WTC11 (cell line): ENCODE results near the gene ROCK1. TPM values are rescaled to one million over a fixed set of nuclear protein-coding genes. Genes with fewer than 3 reads are reported as not detected.

Experiments used
- ATAC-seq: fragments of 200-7000 bp; cut with Tn5 transposase; 2 replicates; pipeline ENCODE4 v1.10.0; 2021; ENCODE audit warnings: mild to moderate bottlenecking, moderate library complexity
- CTCF ChIA-PET: fragments of 300-600 bp; sonication (Branson Sonifier 250); formaldehyde crosslinking; loops from one replicate; lab custom pipeline; 2021; ENCODE audit warnings: antibody characterized with exemption; lab: Charles Lee
- POLR2A ChIA-PET: fragments of 350-600 bp; sonication (Branson Sonifier 250); formaldehyde crosslinking; loops from one replicate; lab custom pipeline; 2021; ENCODE audit warnings: antibody characterized with exemption; lab: Charles Lee
- DNase-seq: peaks from one replicate; pipeline ENCODE4 v3.0.0; 2021; ENCODE audit warnings: low spot score
- H3K27ac Mint-ChIP-seq: 2 replicates; pipeline ENCODE4 v1.8.0; 2021; ENCODE audit warnings: mixed read lengths
- H3K27me3 Mint-ChIP-seq: 2 replicates; pipeline ENCODE4 v1.8.0; 2021; ENCODE audit warnings: low read depth, mild to moderate bottlenecking, moderate library complexity, mixed read lengths
- H3K36me3 Mint-ChIP-seq: 2 replicates; pipeline ENCODE4 v1.8.0; 2021; ENCODE audit warnings: mixed read lengths
- H3K4me1 Mint-ChIP-seq: 2 replicates; pipeline ENCODE4 v1.8.0; 2022; ENCODE audit warnings: mixed read lengths
- H3K4me3 Mint-ChIP-seq: 2 replicates; pipeline ENCODE4 v1.8.0; 2021; ENCODE audit warnings: mild to moderate bottlenecking, moderate library complexity, mixed read lengths
- H3K9me3 Mint-ChIP-seq: 2 replicates; pipeline ENCODE4 v1.8.0; 2021; ENCODE audit warnings: mixed read lengths
- CREM ChIP-seq: sonication (generic); formaldehyde crosslinking; IDR thresholded peaks from 2 replicates; pipeline ENCODE4 v1.8.1; 2022; ENCODE audit warnings: mild to moderate bottlenecking, missing genetic modification reagents, moderate library complexity
- ESRRA ChIP-seq: sonication (generic); formaldehyde crosslinking; IDR thresholded peaks from 2 replicates; pipeline ENCODE4 v1.8.1; 2022; ENCODE audit warnings: mild to moderate bottlenecking, missing genetic modification reagents, borderline replicate concordance
- FOXP1 ChIP-seq: sonication (generic); formaldehyde crosslinking; IDR thresholded peaks from 2 replicates; pipeline ENCODE4 v1.8.0; 2022; ENCODE audit warnings: missing genetic modification reagents, mild to moderate bottlenecking, moderate library complexity, borderline replicate concordance
- GRHL2 ChIP-seq: fragments of 250-450 bp; sonication (Bioruptor Pico); IDR thresholded peaks from 2 replicates; pipeline ENCODE4 v1.8.0; 2022; ENCODE audit warnings: mild to moderate bottlenecking, moderate library complexity; ENCODE audit not compliant: insufficient replicate concordance, severe bottlenecking
- NR1H2 ChIP-seq: sonication (generic); formaldehyde crosslinking; IDR thresholded peaks from 2 replicates; pipeline ENCODE4 v1.9.0; 2021; ENCODE audit warnings: mild to moderate bottlenecking, moderate library complexity, missing genetic modification reagents
- SMAD4 ChIP-seq: sonication (generic); formaldehyde crosslinking; IDR thresholded peaks from 2 replicates; pipeline ENCODE4 v1.8.0; 2022; ENCODE audit warnings: mild to moderate bottlenecking, missing genetic modification reagents
- SOX15 ChIP-seq: fragments of 250-450 bp; sonication (Bioruptor Pico); IDR thresholded peaks from 2 replicates; pipeline ENCODE4 v1.9.0; 2021; ENCODE audit warnings: mild to moderate bottlenecking
- TEAD4 ChIP-seq: sonication (generic); formaldehyde crosslinking; IDR thresholded peaks from 2 replicates; pipeline ENCODE4 v1.8.0; 2022; ENCODE audit warnings: mild to moderate bottlenecking, missing genetic modification reagents
- ZBTB21 ChIP-seq: sonication (generic); formaldehyde crosslinking; IDR thresholded peaks from 2 replicates; pipeline ENCODE4 v1.8.1; 2023; ENCODE audit warnings: mild to moderate bottlenecking, missing genetic modification reagents, borderline replicate concordance
- ZNF138 ChIP-seq: sonication (generic); formaldehyde crosslinking; conservative IDR thresholded peaks from 2 replicates; pipeline ENCODE4 v1.8.1; 2022; ENCODE audit warnings: mild to moderate bottlenecking, moderate library complexity, missing genetic modification reagents
- ZNF232 ChIP-seq: sonication (generic); formaldehyde crosslinking; IDR thresholded peaks from 2 replicates; pipeline ENCODE4 v1.8.0; 2022; ENCODE audit warnings: mild to moderate bottlenecking, missing genetic modification reagents
- ZNF416 ChIP-seq: fragments of 250-450 bp; sonication (Bioruptor Pico); IDR thresholded peaks from 2 replicates; pipeline ENCODE4 v1.9.0; 2021; ENCODE audit warnings: mild to moderate bottlenecking, inconsistent platforms
- ZNF423 ChIP-seq: fragments of 250-450 bp; sonication (Bioruptor Pico); IDR thresholded peaks from 2 replicates; pipeline ENCODE4 v2.1.2; 2022; ENCODE audit warnings: mild to moderate bottlenecking, moderate library complexity
- total RNA-seq: library from RNA; stranded (reverse); gene quantifications from 3 replicates; pipeline ENCODE4 v1.2.3, GENCODE V29; 2021
- TF ChIP-seq, protein P1 (sequence below): fragments of 250-450 bp; sonication (Bioruptor Pico); IDR thresholded peaks from 2 replicates; pipeline ENCODE4 v1.9.0; 2021; ENCODE audit warnings: mild to moderate bottlenecking
- TF ChIP-seq, protein P2 (sequence below): sonication (generic); formaldehyde crosslinking; IDR thresholded peaks from 2 replicates; pipeline ENCODE4 v1.8.0; 2022; ENCODE audit warnings: mild to moderate bottlenecking, missing genetic modification reagents
- TF ChIP-seq, protein P3 (sequence below): sonication (generic); formaldehyde crosslinking; IDR thresholded peaks from 2 replicates; pipeline ENCODE4 v1.8.1; 2022; ENCODE audit warnings: missing genetic modification reagents, borderline replicate concordance
- TF ChIP-seq, protein P4 (sequence below): sonication (generic); formaldehyde crosslinking; IDR thresholded peaks from 2 replicates; pipeline ENCODE4 v1.8.1; 2023; ENCODE audit warnings: mild to moderate bottlenecking, missing genetic modification reagents, moderate library complexity
- TF ChIP-seq, protein P5 (sequence below): sonication (generic); formaldehyde crosslinking; IDR thresholded peaks from 2 replicates; pipeline ENCODE4 v1.8.1; 2023; ENCODE audit warnings: mild to moderate bottlenecking, missing genetic modification reagents, moderate library complexity
- TF ChIP-seq, protein P6 (sequence below): sonication (generic); formaldehyde crosslinking; conservative IDR thresholded peaks from 2 replicates; pipeline ENCODE4 v1.8.1; 2023; ENCODE audit warnings: mild to moderate bottlenecking, low read depth, missing genetic modification reagents, moderate library complexity
- TF ChIP-seq, protein P7 (sequence below): sonication (generic); formaldehyde crosslinking; IDR thresholded peaks from 2 replicates; pipeline ENCODE4 v1.8.0; 2023; ENCODE audit warnings: mild to moderate bottlenecking, missing genetic modification reagents
- TF ChIP-seq, protein P8 (sequence below): sonication (generic); formaldehyde crosslinking; IDR thresholded peaks from 2 replicates; pipeline ENCODE4 v1.8.1; 2023; ENCODE audit warnings: mild to moderate bottlenecking, moderate library complexity, missing genetic modification reagents

ROCK1 gene
- total RNA-seq, 1 experiment from 2014 or later, result 42.2 TPM

DNA sequence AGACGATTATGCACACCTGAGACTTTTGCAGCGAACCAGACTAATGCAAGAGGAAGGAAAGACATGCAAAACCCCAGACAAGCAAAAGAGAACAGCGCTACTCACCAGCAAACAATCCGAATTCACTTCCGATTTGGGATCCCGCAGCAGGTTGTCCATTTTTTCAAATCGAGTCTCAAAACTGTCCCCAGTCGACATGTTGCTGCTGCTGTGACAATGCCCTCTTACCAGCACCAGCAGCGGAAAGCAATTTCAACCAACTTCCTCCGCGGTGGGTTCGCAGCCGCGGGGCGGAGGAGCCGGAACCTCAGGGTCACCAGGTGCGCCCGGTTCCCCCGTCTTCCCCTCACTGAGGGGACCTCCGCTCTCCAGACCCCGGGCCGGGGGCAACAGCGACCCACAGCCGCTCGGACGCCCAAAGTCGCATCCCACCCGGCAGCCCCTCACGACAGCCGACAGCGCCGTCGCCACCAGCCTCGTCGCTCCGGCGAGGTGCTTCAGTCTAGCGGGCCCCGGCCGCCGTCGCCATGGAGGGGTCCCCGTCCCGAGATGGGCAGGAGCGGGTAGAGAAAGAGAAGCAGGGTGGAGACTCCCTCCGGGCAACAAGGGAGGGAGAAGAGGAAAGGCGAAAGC is 784 bp downstream of the ROCK1 start:
- CTCF ChIA-PET, result no interaction called here
- no peak overlapping the region for H3K4me3 Mint-ChIP-seq
- peak; percentile 0; the same call in 1 of the 2 replicates for ATAC-seq
- TF ChIP-seq NR1H2 (CRISPR knock-in tag) (no peak), ZNF232 (CRISPR knock-in tag) (no peak), ZNF416 (CRISPR knock-in tag) (no peak), ZNF138 (CRISPR knock-in tag) (no peak), ESRRA (CRISPR knock-in tag) (no peak), ZNF423 (no peak), SOX15 (CRISPR knock-in tag) (no peak), CREM (CRISPR knock-in tag) (no peak), ZBTB21 (CRISPR knock-in tag) (no peak), TEAD4 (CRISPR knock-in tag) (no peak), FOXP1 (CRISPR knock-in tag) (no peak), GRHL2 (CRISPR knock-in tag) (no peak), SMAD4 (CRISPR knock-in tag) (no peak)
- TF ChIP-seq, protein P1, sequence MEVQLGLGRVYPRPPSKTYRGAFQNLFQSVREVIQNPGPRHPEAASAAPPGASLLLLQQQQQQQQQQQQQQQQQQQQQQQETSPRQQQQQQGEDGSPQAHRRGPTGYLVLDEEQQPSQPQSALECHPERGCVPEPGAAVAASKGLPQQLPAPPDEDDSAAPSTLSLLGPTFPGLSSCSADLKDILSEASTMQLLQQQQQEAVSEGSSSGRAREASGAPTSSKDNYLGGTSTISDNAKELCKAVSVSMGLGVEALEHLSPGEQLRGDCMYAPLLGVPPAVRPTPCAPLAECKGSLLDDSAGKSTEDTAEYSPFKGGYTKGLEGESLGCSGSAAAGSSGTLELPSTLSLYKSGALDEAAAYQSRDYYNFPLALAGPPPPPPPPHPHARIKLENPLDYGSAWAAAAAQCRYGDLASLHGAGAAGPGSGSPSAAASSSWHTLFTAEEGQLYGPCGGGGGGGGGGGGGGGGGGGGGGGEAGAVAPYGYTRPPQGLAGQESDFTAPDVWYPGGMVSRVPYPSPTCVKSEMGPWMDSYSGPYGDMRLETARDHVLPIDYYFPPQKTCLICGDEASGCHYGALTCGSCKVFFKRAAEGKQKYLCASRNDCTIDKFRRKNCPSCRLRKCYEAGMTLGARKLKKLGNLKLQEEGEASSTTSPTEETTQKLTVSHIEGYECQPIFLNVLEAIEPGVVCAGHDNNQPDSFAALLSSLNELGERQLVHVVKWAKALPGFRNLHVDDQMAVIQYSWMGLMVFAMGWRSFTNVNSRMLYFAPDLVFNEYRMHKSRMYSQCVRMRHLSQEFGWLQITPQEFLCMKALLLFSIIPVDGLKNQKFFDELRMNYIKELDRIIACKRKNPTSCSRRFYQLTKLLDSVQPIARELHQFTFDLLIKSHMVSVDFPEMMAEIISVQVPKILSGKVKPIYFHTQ (CRISPR knock-in tag), result no peak
- TF ChIP-seq, protein P2, sequence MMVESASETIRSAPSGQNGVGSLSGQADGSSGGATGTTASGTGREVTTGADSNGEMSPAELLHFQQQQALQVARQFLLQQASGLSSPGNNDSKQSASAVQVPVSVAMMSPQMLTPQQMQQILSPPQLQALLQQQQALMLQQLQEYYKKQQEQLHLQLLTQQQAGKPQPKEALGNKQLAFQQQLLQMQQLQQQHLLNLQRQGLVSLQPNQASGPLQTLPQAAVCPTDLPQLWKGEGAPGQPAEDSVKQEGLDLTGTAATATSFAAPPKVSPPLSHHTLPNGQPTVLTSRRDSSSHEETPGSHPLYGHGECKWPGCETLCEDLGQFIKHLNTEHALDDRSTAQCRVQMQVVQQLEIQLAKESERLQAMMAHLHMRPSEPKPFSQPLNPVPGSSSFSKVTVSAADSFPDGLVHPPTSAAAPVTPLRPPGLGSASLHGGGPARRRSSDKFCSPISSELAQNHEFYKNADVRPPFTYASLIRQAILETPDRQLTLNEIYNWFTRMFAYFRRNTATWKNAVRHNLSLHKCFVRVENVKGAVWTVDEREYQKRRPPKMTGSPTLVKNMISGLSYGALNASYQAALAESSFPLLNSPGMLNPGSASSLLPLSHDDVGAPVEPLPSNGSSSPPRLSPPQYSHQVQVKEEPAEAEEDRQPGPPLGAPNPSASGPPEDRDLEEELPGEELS (CRISPR knock-in tag), result peak; percentile 9; the same call in 1 of the 2 replicates
- TF ChIP-seq, protein P3, sequence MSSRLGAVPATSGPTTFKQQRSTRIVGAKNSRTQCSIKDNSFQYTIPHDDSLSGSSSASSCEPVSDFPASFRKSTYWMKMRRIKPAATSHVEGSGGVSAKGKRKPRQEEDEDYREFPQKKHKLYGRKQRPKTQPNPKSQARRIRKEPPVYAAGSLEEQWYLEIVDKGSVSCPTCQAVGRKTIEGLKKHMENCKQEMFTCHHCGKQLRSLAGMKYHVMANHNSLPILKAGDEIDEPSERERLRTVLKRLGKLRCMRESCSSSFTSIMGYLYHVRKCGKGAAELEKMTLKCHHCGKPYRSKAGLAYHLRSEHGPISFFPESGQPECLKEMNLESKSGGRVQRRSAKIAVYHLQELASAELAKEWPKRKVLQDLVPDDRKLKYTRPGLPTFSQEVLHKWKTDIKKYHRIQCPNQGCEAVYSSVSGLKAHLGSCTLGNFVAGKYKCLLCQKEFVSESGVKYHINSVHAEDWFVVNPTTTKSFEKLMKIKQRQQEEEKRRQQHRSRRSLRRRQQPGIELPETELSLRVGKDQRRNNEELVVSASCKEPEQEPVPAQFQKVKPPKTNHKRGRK (CRISPR knock-in tag), result no peak
- TF ChIP-seq, protein P4, sequence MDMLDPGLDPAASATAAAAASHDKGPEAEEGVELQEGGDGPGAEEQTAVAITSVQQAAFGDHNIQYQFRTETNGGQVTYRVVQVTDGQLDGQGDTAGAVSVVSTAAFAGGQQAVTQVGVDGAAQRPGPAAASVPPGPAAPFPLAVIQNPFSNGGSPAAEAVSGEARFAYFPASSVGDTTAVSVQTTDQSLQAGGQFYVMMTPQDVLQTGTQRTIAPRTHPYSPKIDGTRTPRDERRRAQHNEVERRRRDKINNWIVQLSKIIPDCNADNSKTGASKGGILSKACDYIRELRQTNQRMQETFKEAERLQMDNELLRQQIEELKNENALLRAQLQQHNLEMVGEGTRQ (CRISPR knock-in tag), result no peak
- TF ChIP-seq, protein P5, sequence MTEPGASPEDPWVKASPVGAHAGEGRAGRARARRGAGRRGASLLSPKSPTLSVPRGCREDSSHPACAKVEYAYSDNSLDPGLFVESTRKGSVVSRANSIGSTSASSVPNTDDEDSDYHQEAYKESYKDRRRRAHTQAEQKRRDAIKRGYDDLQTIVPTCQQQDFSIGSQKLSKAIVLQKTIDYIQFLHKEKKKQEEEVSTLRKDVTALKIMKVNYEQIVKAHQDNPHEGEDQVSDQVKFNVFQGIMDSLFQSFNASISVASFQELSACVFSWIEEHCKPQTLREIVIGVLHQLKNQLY (CRISPR knock-in tag), result no peak
- TF ChIP-seq, protein P6, sequence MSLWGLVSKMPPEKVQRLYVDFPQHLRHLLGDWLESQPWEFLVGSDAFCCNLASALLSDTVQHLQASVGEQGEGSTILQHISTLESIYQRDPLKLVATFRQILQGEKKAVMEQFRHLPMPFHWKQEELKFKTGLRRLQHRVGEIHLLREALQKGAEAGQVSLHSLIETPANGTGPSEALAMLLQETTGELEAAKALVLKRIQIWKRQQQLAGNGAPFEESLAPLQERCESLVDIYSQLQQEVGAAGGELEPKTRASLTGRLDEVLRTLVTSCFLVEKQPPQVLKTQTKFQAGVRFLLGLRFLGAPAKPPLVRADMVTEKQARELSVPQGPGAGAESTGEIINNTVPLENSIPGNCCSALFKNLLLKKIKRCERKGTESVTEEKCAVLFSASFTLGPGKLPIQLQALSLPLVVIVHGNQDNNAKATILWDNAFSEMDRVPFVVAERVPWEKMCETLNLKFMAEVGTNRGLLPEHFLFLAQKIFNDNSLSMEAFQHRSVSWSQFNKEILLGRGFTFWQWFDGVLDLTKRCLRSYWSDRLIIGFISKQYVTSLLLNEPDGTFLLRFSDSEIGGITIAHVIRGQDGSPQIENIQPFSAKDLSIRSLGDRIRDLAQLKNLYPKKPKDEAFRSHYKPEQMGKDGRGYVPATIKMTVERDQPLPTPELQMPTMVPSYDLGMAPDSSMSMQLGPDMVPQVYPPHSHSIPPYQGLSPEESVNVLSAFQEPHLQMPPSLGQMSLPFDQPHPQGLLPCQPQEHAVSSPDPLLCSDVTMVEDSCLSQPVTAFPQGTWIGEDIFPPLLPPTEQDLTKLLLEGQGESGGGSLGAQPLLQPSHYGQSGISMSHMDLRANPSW (CRISPR knock-in tag), result no peak
- TF ChIP-seq, protein P7, sequence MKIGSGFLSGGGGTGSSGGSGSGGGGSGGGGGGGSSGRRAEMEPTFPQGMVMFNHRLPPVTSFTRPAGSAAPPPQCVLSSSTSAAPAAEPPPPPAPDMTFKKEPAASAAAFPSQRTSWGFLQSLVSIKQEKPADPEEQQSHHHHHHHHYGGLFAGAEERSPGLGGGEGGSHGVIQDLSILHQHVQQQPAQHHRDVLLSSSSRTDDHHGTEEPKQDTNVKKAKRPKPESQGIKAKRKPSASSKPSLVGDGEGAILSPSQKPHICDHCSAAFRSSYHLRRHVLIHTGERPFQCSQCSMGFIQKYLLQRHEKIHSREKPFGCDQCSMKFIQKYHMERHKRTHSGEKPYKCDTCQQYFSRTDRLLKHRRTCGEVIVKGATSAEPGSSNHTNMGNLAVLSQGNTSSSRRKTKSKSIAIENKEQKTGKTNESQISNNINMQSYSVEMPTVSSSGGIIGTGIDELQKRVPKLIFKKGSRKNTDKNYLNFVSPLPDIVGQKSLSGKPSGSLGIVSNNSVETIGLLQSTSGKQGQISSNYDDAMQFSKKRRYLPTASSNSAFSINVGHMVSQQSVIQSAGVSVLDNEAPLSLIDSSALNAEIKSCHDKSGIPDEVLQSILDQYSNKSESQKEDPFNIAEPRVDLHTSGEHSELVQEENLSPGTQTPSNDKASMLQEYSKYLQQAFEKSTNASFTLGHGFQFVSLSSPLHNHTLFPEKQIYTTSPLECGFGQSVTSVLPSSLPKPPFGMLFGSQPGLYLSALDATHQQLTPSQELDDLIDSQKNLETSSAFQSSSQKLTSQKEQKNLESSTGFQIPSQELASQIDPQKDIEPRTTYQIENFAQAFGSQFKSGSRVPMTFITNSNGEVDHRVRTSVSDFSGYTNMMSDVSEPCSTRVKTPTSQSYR (CRISPR knock-in tag), result no peak
- TF ChIP-seq, protein P8, sequence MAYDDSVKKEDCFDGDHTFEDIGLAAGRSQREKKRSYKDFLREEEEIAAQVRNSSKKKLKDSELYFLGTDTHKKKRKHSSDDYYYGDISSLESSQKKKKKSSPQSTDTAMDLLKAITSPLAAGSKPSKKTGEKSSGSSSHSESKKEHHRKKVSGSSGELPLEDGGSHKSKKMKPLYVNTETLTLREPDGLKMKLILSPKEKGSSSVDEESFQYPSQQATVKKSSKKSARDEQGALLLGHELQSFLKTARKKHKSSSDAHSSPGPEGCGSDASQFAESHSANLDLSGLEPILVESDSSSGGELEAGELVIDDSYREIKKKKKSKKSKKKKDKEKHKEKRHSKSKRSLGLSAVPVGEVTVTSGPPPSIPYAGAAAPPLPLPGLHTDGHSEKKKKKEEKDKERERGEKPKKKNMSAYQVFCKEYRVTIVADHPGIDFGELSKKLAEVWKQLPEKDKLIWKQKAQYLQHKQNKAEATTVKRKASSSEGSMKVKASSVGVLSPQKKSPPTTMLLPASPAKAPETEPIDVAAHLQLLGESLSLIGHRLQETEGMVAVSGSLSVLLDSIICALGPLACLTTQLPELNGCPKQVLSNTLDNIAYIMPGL (CRISPR knock-in tag), result 0 out of 2 replicates have a peak, but pooled peaks have one; percentile 47

More for the DNA sequence above, 784 bp downstream of the ROCK1 start:
- Mint-ChIP-seq H3K36me3 (no peaks in the 10 kb centered on the region; the same call in 1 of the 2 replicates), H3K27ac (peak overlapping the region; percentile 67), H3K4me1 (peaks cover 17% of the 10 kb centered on the region; the same call in 1 of the 2 replicates), H3K27me3 (peaks cover 16% of the 10 kb centered on the region), H3K9me3 (no peaks in the 10 kb centered on the region)
- DNase-seq, result peak; percentile 44
- POLR2A ChIA-PET, result interaction anchor here (0.6 to 1.4 kb wide), 3 partner anchors 13 to 490 kb away, joined by 3 to 4 read pairs (median 3); partner anchors contain the start of gene ESCO1
